HCT116 (cell line): Measurements from ENCODE around the gene ICE1. TPM values are rescaled to one million over a fixed set of nuclear protein-coding genes. Genes with fewer than 3 reads are reported as not detected.

Source experiments
- ATAC-seq: fragments of 200-7000 bp; cut with Tn5 transposase; 2 replicates; pipeline ENCODE4 v1.9.1; 2020; ENCODE audit warnings: mild to moderate bottlenecking, moderate library complexity
- BruUV-seq: library from RNA; stranded (reverse); fragments of 400-500 nt; replicated peaks from 2 replicates; lab custom pipeline; 2021; lab: Mats Ljungman, UMichigan
- CTCF ChIA-PET: fragments of 300-600 bp; sonication (Branson Sonifier 250); formaldehyde crosslinking; loops from one replicate; lab custom pipeline; 2021; ENCODE audit warnings: antibody characterized with exemption; lab: Charles Lee
- POLR2A ChIA-PET: fragments of 300-600, 350-600 bp; sonication (Branson Sonifier 250); formaldehyde crosslinking; loops from one replicate; lab custom pipeline; 2021; ENCODE audit warnings: antibody characterized with exemption; lab: Charles Lee
- RAD21 ChIA-PET, 2 experiments: fragments of 300-600 bp; sonication (Branson Sonifier 250); formaldehyde crosslinking; loops; one replicate each; lab custom pipeline; 2023; ENCODE audit warnings: low total read pairs in 2 of 2; ENCODE audit not compliant: uncharacterized antibody in 2 of 2, unreplicated experiment in 2 of 2, low non-redundant PET in 1 of 2; lab: Charles Lee
- DNase-seq: peaks from one replicate; pipeline ENCODE4 v3.0.0-alpha.2; 2010; ENCODE audit warnings: low read depth, low spot score
- H2AFZ ChIP-seq: fragments of 200-600 bp; shearing (Covaris generic), sonication (generic); 2 replicates; pipeline ENCODE4 v1.6.1; 2017; ENCODE audit warnings: low read depth, mixed run types, mixed read lengths, antibody characterized with exemption, low read length; ENCODE audit not compliant: poor library complexity, severe bottlenecking
- H3K27ac ChIP-seq: 2 replicates; pipeline ENCODE4 v1.5.1; 2012; ENCODE audit warnings: low read depth, low read length
- H3K27me3 ChIP-seq: fragments of 200-600 bp; sonication (generic); 2 replicates; pipeline ENCODE4 v1.6.1; 2016; ENCODE audit warnings: mixed run types, low read length, mixed read lengths; ENCODE audit not compliant: insufficient read depth
- H3K36me3 ChIP-seq, 2 experiments: fragments of 200-500 bp in 1 of 2; fragments of 200-600 bp in 1 of 2; sonication (Bioruptor generic) in 1 of 2; sonication (generic) in 1 of 2; 2 replicates each; pipeline versions ENCODE4 v1.5.1 to v1.6.1; 2014 to 2016; ENCODE audit warnings: low read length in 2 of 2, inconsistent platforms in 1 of 2, mixed read lengths in 1 of 2, mixed run types in 1 of 2; ENCODE audit not compliant: insufficient read depth in 2 of 2, control insufficient read depth in 1 of 2
- H3K4me1 ChIP-seq, 2 experiments: fragments of 200-600 bp in 1 of 2; sonication (generic) in 1 of 2; 2 replicates each; pipeline versions ENCODE4 v1.5.1 to v1.6.1; 2012 to 2017; ENCODE audit warnings: low read length in 2 of 2, inconsistent platforms in 1 of 2, mild to moderate bottlenecking in 1 of 2, mixed read lengths in 1 of 2, mixed run types in 1 of 2, moderate library complexity in 1 of 2; ENCODE audit not compliant: insufficient read depth in 2 of 2, control insufficient read depth in 1 of 2
- H3K4me2 ChIP-seq: fragments of 200-600 bp; sonication (generic); 2 replicates; pipeline ENCODE4 v1.6.1; 2017; ENCODE audit warnings: mixed run types, low read length, mixed read lengths
- H3K4me3 ChIP-seq, 2 experiments: fragments of 200-600 bp in 1 of 2; sonication (generic) in 1 of 2; replicated peaks in 1 of 2; 2 replicates each; pipeline ENCODE4 v1.5.1; 2011 to 2016; ENCODE audit warnings: low read length in 2 of 2, control low read depth in 1 of 2, low read depth in 1 of 2, mild to moderate bottlenecking in 1 of 2, mixed read lengths in 1 of 2, mixed run types in 1 of 2
- H3K79me2 ChIP-seq: fragments of 200-600 bp; sonication (generic); 2 replicates; pipeline ENCODE4 v1.6.1; 2017; ENCODE audit warnings: mild to moderate bottlenecking, mixed run types, low read length, moderate library complexity, mixed read lengths; ENCODE audit not compliant: insufficient read depth
- H3K9ac ChIP-seq: fragments of 200-600 bp; sonication (generic); 2 replicates; pipeline ENCODE4 v1.6.1; 2016; ENCODE audit warnings: low read length, mixed read lengths
- H3K9me2 ChIP-seq: fragments of 200-600 bp; sonication (generic), shearing (Covaris generic); 2 replicates; pipeline ENCODE4 v1.6.1; 2017; ENCODE audit warnings: mixed run types, mild to moderate bottlenecking, moderate library complexity; ENCODE audit not compliant: insufficient read depth
- H3K9me3 ChIP-seq, 2 experiments: fragments of 200-500 bp in 1 of 2; fragments of 200-600 bp in 1 of 2; sonication (Bioruptor generic) in 1 of 2; sonication (generic) in 1 of 2; 2 replicates each; pipeline ENCODE4 v1.6.1; 2014 to 2017; ENCODE audit warnings: low read length in 2 of 2, mixed read lengths in 2 of 2, inconsistent platforms in 1 of 2, low read depth in 1 of 2, mild to moderate bottlenecking in 1 of 2, mixed run types in 1 of 2, moderate library complexity in 1 of 2; ENCODE audit not compliant: control insufficient read depth in 1 of 2, insufficient read depth in 1 of 2
- H4K20me1 ChIP-seq: fragments of 200-600 bp; sonication (generic), shearing (Covaris generic); 2 replicates; pipeline ENCODE4 v1.6.1; 2017; ENCODE audit warnings: mixed run types, mild to moderate bottlenecking, moderate library complexity; ENCODE audit not compliant: insufficient read depth
- CBX3 ChIP-seq: IDR thresholded peaks from 2 replicates; pipeline ENCODE4 v1.6.1; 2012; ENCODE audit warnings: low read depth
- EZH2phosphoT487 ChIP-seq: fragments of 200-600 bp; IDR thresholded peaks from 2 replicates; pipeline ENCODE4 v1.6.1; 2018; ENCODE audit warnings: antibody characterized with exemption, borderline replicate concordance
- POLR2AphosphoS5 ChIP-seq: IDR thresholded peaks from 2 replicates; pipeline ENCODE4 v1.6.1; 2011; ENCODE audit warnings: mild to moderate bottlenecking, low read depth, low read length, moderate library complexity
- ZNF274 ChIP-seq: fragments of 200-500 bp; sonication (Bioruptor generic); IDR thresholded peaks from 2 replicates; pipeline ENCODE4 v1.6.1; 2014; ENCODE audit warnings: mild to moderate bottlenecking, low read depth, low read length, inconsistent platforms
- intact Hi-C: fragments of 100-400 bp; cut with micrococcal nuclease; formaldehyde crosslinking; loops from 2 replicates; pipeline ENCODE4 v1.10.0; 2022
- total RNA-seq: library from RNA; stranded (reverse); gene quantifications from one replicate; pipeline ENCODE4 v1.2.1, GENCODE V29; 2021; ENCODE audit not compliant: unreplicated experiment
- TF ChIP-seq, protein P1 (sequence below), 3 experiments: fragments of 200-600 bp in 1 of 3; sonication (generic) in 1 of 3; IDR thresholded peaks in 2 of 3; conservative IDR thresholded peaks in 1 of 3; 2 replicates each; pipeline ENCODE4 v1.5.1; 2012 to 2017; ENCODE audit warnings: low read depth in 2 of 3, low read length in 2 of 3, antibody characterized with exemption in 1 of 3, borderline replicate concordance in 1 of 3, control low read depth in 1 of 3, mild to moderate bottlenecking in 1 of 3, mixed read lengths in 1 of 3, mixed run types in 1 of 3, moderate library complexity in 1 of 3; ENCODE audit not compliant: insufficient read depth in 1 of 3
- TF ChIP-seq, protein P2 (sequence below): IDR thresholded peaks from 2 replicates; pipeline ENCODE4 v1.6.1; 2012; ENCODE audit warnings: low read depth

The ICE1 gene
- total RNA-seq, 1 experiment from 2014 or later, result 30.0 TPM

DNA sequence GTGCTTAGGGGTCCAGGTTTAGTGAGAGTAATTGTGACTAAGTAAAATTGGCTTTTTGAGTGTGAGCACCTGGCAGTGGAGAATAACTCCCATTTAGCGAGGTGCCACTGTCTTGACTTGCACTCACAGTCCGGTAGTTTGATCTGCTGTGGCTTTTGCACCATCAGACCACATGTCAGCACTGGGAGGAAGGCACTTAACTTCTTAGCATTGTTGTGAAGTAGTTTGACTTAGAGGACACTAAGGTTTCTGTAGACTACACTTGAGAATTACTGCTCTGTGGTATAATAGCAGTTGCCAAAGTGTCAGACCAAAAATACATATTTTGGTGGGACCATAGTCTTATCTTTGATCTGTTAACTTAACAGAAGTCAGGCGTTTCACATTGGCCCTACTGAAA is 63.6 kb downstream of the ICE1 start:
- ChIA-PET CTCF (no interaction called here), POLR2A (no interaction called here), RAD21 (no interaction called here)
- Histone ChIP-seq H2AFZ (no peak overlapping the region), H3K4me2 (no peak overlapping the region), H4K20me1 (no peaks in the 10 kb centered on the region), H3K4me1 (no peaks in the 10 kb centered on the region), H3K36me3 (peaks cover 5 to 9% of the 10 kb centered on the region in 2 experiments; a peak in 1 of 4 replicates), H3K27me3 (no peaks in the 10 kb centered on the region), H3K4me3 (no peak overlapping the region), H3K9me3 (no peaks in the 10 kb centered on the region), H3K79me2 (no peaks in the 10 kb centered on the region), H3K27ac (no peak overlapping the region), H3K9me2 (no peaks in the 10 kb centered on the region), H3K9ac (no peak overlapping the region)
- intact Hi-C loops, result no loop called here
- DNase-seq (no peak), ATAC-seq (no peak)
- BruUV-seq, result no TSS peak
- TF ChIP-seq, protein P1, sequence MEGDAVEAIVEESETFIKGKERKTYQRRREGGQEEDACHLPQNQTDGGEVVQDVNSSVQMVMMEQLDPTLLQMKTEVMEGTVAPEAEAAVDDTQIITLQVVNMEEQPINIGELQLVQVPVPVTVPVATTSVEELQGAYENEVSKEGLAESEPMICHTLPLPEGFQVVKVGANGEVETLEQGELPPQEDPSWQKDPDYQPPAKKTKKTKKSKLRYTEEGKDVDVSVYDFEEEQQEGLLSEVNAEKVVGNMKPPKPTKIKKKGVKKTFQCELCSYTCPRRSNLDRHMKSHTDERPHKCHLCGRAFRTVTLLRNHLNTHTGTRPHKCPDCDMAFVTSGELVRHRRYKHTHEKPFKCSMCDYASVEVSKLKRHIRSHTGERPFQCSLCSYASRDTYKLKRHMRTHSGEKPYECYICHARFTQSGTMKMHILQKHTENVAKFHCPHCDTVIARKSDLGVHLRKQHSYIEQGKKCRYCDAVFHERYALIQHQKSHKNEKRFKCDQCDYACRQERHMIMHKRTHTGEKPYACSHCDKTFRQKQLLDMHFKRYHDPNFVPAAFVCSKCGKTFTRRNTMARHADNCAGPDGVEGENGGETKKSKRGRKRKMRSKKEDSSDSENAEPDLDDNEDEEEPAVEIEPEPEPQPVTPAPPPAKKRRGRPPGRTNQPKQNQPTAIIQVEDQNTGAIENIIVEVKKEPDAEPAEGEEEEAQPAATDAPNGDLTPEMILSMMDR (IDR thresholded peaks at IDR 0.05 in 2 of 3, conservative IDR thresholded peaks at IDR 0.05 in 1 of 3; ENCODE audit: borderline replicate concordance in 1 of 3, insufficient read depth in 1 of 3, low read depth in 2 of 3, low read length in 2 of 3), result no peak
- TF ChIP-seq, protein P2, sequence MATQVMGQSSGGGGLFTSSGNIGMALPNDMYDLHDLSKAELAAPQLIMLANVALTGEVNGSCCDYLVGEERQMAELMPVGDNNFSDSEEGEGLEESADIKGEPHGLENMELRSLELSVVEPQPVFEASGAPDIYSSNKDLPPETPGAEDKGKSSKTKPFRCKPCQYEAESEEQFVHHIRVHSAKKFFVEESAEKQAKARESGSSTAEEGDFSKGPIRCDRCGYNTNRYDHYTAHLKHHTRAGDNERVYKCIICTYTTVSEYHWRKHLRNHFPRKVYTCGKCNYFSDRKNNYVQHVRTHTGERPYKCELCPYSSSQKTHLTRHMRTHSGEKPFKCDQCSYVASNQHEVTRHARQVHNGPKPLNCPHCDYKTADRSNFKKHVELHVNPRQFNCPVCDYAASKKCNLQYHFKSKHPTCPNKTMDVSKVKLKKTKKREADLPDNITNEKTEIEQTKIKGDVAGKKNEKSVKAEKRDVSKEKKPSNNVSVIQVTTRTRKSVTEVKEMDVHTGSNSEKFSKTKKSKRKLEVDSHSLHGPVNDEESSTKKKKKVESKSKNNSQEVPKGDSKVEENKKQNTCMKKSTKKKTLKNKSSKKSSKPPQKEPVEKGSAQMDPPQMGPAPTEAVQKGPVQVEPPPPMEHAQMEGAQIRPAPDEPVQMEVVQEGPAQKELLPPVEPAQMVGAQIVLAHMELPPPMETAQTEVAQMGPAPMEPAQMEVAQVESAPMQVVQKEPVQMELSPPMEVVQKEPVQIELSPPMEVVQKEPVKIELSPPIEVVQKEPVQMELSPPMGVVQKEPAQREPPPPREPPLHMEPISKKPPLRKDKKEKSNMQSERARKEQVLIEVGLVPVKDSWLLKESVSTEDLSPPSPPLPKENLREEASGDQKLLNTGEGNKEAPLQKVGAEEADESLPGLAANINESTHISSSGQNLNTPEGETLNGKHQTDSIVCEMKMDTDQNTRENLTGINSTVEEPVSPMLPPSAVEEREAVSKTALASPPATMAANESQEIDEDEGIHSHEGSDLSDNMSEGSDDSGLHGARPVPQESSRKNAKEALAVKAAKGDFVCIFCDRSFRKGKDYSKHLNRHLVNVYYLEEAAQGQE, result no peak
- TF ChIP-seq CBX3 (no peak), ZNF274 (no peak), EZH2phosphoT487 (no peak), POLR2AphosphoS5 (no peak)
